Body of pancreas (tissue), 4 donors: Measurements from ENCODE around the gene HDC.

Experiments
- POLR2A ChIP-seq, 3 donors: fragments of 450-650 bp; IDR thresholded peaks; one replicate each; pipeline ENCODE4 v1.6.1; 2016; ENCODE audit warnings: antibody characterized with exemption in 3 of 3, mild to moderate bottlenecking in 2 of 3
- TF ChIP-seq, protein P1 (sequence below), 7 experiments: fragments of 450-650 bp in 4 of 7; fragments of 200-600 bp in 3 of 7; sonication (generic) in 3 of 7; IDR thresholded peaks; one replicate each; pipeline ENCODE4 v1.5.1; 2016 to 2019; ENCODE audit warnings: antibody characterized with exemption in 7 of 7

DNA sequence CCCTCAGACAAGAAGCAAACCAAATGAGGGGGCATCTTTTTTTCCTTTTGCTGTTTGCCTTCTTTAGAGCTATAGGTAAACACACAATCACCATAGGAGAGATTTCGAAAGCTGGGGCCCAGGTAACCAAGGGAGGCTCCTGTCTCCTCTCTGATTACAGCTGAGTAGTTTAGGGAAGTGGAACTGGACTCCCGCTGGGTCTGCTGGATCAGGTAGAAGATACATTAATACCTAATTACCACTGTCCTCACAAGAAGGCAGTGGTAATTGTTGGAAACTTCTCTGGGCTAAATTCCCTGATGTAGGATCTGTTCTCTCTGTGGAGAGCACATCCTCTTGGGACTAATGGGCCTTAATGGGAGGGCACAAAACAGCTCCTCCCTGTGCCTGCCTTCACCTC, 32.7 kb downstream of the HDC start:
- TF ChIP-seq, protein P1, sequence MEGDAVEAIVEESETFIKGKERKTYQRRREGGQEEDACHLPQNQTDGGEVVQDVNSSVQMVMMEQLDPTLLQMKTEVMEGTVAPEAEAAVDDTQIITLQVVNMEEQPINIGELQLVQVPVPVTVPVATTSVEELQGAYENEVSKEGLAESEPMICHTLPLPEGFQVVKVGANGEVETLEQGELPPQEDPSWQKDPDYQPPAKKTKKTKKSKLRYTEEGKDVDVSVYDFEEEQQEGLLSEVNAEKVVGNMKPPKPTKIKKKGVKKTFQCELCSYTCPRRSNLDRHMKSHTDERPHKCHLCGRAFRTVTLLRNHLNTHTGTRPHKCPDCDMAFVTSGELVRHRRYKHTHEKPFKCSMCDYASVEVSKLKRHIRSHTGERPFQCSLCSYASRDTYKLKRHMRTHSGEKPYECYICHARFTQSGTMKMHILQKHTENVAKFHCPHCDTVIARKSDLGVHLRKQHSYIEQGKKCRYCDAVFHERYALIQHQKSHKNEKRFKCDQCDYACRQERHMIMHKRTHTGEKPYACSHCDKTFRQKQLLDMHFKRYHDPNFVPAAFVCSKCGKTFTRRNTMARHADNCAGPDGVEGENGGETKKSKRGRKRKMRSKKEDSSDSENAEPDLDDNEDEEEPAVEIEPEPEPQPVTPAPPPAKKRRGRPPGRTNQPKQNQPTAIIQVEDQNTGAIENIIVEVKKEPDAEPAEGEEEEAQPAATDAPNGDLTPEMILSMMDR (IDR thresholded peaks at IDR 0.05), result no peak
- TF ChIP-seq POLR2A (IDR thresholded peaks at IDR 0.05), result no peak
